WTC11 (cell line): ENCODE measurements around the gene PIGO. TPM values are rescaled to one million over a fixed set of nuclear protein-coding genes. Genes with fewer than 3 reads are reported as not detected.

Experiments used
- ATAC-seq: fragments of 200-7000 bp; cut with Tn5 transposase; 2 replicates; pipeline ENCODE4 v1.10.0; 2021; ENCODE audit warnings: mild to moderate bottlenecking, moderate library complexity
- CTCF ChIA-PET: fragments of 300-600 bp; sonication (Branson Sonifier 250); formaldehyde crosslinking; loops from one replicate; lab custom pipeline; 2021; ENCODE audit warnings: antibody characterized with exemption; lab: Charles Lee
- POLR2A ChIA-PET: fragments of 350-600 bp; sonication (Branson Sonifier 250); formaldehyde crosslinking; loops from one replicate; lab custom pipeline; 2021; ENCODE audit warnings: antibody characterized with exemption; lab: Charles Lee
- DNase-seq: peaks from one replicate; pipeline ENCODE4 v3.0.0; 2021; ENCODE audit warnings: low spot score
- H3K27ac Mint-ChIP-seq: 2 replicates; pipeline ENCODE4 v1.8.0; 2021; ENCODE audit warnings: mixed read lengths
- H3K27me3 Mint-ChIP-seq: 2 replicates; pipeline ENCODE4 v1.8.0; 2021; ENCODE audit warnings: low read depth, mild to moderate bottlenecking, moderate library complexity, mixed read lengths
- H3K36me3 Mint-ChIP-seq: 2 replicates; pipeline ENCODE4 v1.8.0; 2021; ENCODE audit warnings: mixed read lengths
- H3K4me1 Mint-ChIP-seq: 2 replicates; pipeline ENCODE4 v1.8.0; 2022; ENCODE audit warnings: mixed read lengths
- H3K4me3 Mint-ChIP-seq: 2 replicates; pipeline ENCODE4 v1.8.0; 2021; ENCODE audit warnings: mild to moderate bottlenecking, moderate library complexity, mixed read lengths
- H3K9me3 Mint-ChIP-seq: 2 replicates; pipeline ENCODE4 v1.8.0; 2021; ENCODE audit warnings: mixed read lengths
- AFF4 ChIP-seq: sonication (generic); formaldehyde crosslinking; IDR thresholded peaks from 2 replicates; pipeline ENCODE4 v1.8.1; 2023; ENCODE audit warnings: mild to moderate bottlenecking, missing genetic modification reagents, borderline replicate concordance
- ATF6 ChIP-seq: sonication (generic); formaldehyde crosslinking; IDR thresholded peaks from 2 replicates; pipeline ENCODE4 v1.8.1; 2023; ENCODE audit warnings: mild to moderate bottlenecking, missing genetic modification reagents
- CDX4 ChIP-seq: fragments of 250-450 bp; sonication (Bioruptor Pico); IDR thresholded peaks from 2 replicates; pipeline ENCODE4 v1.9.0; 2021; ENCODE audit warnings: moderate library complexity, mild to moderate bottlenecking, inconsistent platforms, borderline replicate concordance
- EMX1 ChIP-seq: fragments of 250-450 bp; sonication (Bioruptor Pico); IDR thresholded peaks from 2 replicates; pipeline ENCODE4 v1.8.0; 2021; ENCODE audit warnings: mild to moderate bottlenecking
- ESRRA ChIP-seq: sonication (generic); formaldehyde crosslinking; IDR thresholded peaks from 2 replicates; pipeline ENCODE4 v1.8.1; 2022; ENCODE audit warnings: mild to moderate bottlenecking, missing genetic modification reagents, borderline replicate concordance
- FOXP1 ChIP-seq: sonication (generic); formaldehyde crosslinking; IDR thresholded peaks from 2 replicates; pipeline ENCODE4 v1.8.0; 2022; ENCODE audit warnings: missing genetic modification reagents, mild to moderate bottlenecking, moderate library complexity, borderline replicate concordance
- HMGA2 ChIP-seq: fragments of 250-450 bp; sonication (Bioruptor Pico); IDR thresholded peaks from 2 replicates; pipeline ENCODE4 v1.4.0; 2021; ENCODE audit warnings: mild to moderate bottlenecking, moderate library complexity
- MYBL2 ChIP-seq: sonication (generic); formaldehyde crosslinking; IDR thresholded peaks from 2 replicates; pipeline ENCODE4 v1.8.1; 2023; ENCODE audit warnings: mild to moderate bottlenecking, moderate library complexity, missing genetic modification reagents
- NFE2L1 ChIP-seq: sonication (generic); formaldehyde crosslinking; IDR thresholded peaks from 2 replicates; pipeline ENCODE4 v1.8.1; 2023; ENCODE audit warnings: missing genetic modification reagents
- NR1H2 ChIP-seq: sonication (generic); formaldehyde crosslinking; IDR thresholded peaks from 2 replicates; pipeline ENCODE4 v1.9.0; 2021; ENCODE audit warnings: mild to moderate bottlenecking, moderate library complexity, missing genetic modification reagents
- NR2C2 ChIP-seq: sonication (generic); formaldehyde crosslinking; IDR thresholded peaks from 2 replicates; pipeline ENCODE4 v1.8.0; 2022; ENCODE audit warnings: mild to moderate bottlenecking, missing genetic modification reagents
- NR3C1 ChIP-seq: sonication (generic); formaldehyde crosslinking; conservative IDR thresholded peaks from 2 replicates; pipeline ENCODE4 v1.8.1; 2023; ENCODE audit warnings: low read depth, mild to moderate bottlenecking, missing genetic modification reagents
- PRRX2 ChIP-seq: fragments of 250-450 bp; sonication (Bioruptor Pico); IDR thresholded peaks from 2 replicates; pipeline ENCODE4 v1.8.0; 2021; ENCODE audit warnings: mild to moderate bottlenecking
- SP1 ChIP-seq: sonication (generic); formaldehyde crosslinking; conservative IDR thresholded peaks from 2 replicates; pipeline ENCODE4 v1.8.1; 2022; ENCODE audit warnings: missing genetic modification reagents
- STAT6 ChIP-seq: sonication (generic); formaldehyde crosslinking; conservative IDR thresholded peaks from 2 replicates; pipeline ENCODE4 v1.8.1; 2023; ENCODE audit warnings: mild to moderate bottlenecking, low read depth, missing genetic modification reagents, moderate library complexity
- TP53 ChIP-seq: sonication (generic); formaldehyde crosslinking; IDR thresholded peaks from 2 replicates; pipeline ENCODE4 v1.8.1; 2023; ENCODE audit warnings: mild to moderate bottlenecking, missing genetic modification reagents
- ZBTB21 ChIP-seq: sonication (generic); formaldehyde crosslinking; IDR thresholded peaks from 2 replicates; pipeline ENCODE4 v1.8.1; 2023; ENCODE audit warnings: mild to moderate bottlenecking, missing genetic modification reagents, borderline replicate concordance
- ZNF219 ChIP-seq: sonication (generic); formaldehyde crosslinking; IDR thresholded peaks from 2 replicates; pipeline ENCODE4 v1.8.0; 2023; ENCODE audit warnings: missing genetic modification reagents, mild to moderate bottlenecking, borderline replicate concordance
- ZNF512 ChIP-seq: sonication (generic); formaldehyde crosslinking; IDR thresholded peaks from 2 replicates; pipeline ENCODE4 v1.8.1; 2022; ENCODE audit warnings: missing genetic modification reagents, borderline replicate concordance
- total RNA-seq: library from RNA; stranded (reverse); gene quantifications from 3 replicates; pipeline ENCODE4 v1.2.3, GENCODE V29; 2021
- TF ChIP-seq, protein P1 (sequence below): sonication (generic); formaldehyde crosslinking; IDR thresholded peaks from 2 replicates; pipeline ENCODE4 v1.8.1; 2022; ENCODE audit warnings: low read depth, mild to moderate bottlenecking, moderate library complexity, missing genetic modification reagents, borderline replicate concordance
- TF ChIP-seq, protein P2 (sequence below): sonication (generic); formaldehyde crosslinking; IDR thresholded peaks from 2 replicates; pipeline ENCODE4 v1.8.0; 2022; ENCODE audit warnings: mild to moderate bottlenecking, missing genetic modification reagents

PIGO gene
- total RNA-seq, 1 experiment from 2014 or later, result 23.8 TPM

DNA sequence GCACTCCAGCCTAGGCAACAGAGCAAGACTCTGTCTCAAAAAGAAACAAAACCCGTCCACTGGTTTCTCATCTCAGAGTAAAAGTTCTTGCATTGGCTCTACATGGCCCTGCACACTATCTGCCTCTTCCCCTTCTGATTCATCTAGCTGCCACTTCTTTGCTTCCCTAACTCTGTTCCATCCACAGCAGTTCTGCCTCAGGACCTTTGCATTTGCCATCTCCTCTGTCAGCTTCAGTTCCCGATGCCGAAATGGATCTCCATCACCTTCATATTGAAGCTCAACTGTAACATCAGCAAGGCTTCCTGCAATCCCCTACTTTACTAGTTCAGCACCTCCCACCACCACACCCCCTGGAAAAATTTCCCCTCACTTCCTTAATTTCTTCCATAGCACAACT, 1.2 kb upstream of the PIGO start (continued):
- no peak for TF ChIP-seq ZNF219 (CRISPR knock-in tag)

DNA sequence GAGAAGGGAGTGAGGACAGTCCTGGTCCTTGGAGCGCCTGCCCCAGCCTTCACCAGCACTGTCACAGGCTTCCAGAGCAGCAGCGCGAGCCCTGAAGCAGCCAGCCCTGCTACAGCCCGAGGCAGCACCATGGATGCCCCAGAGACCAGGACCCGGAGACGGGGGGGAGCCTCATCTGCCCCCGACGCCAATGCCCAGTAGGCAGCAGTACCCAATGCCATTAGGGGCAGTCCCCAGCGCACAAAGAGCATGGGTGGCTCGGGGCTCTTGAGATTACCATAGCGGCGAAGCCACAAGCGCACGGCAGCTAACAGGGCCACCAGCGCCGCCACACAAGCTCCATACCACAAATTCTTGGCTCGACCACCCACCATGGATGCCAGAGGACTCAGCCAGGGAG, 4.9 kb downstream of the PIGO start:
- Mint-ChIP-seq H3K36me3 (peaks cover 32% of the 10 kb centered on the region), H3K4me3 (no peak overlapping the region), H3K4me1 (no peaks in the 10 kb centered on the region), H3K27me3 (no peaks in the 10 kb centered on the region), H3K27ac (no peak overlapping the region), H3K9me3 (no peaks in the 10 kb centered on the region)
- ChIA-PET POLR2A (no interaction called here), CTCF (interaction anchor here (1.3 kb wide), 1 partner anchor 12 kb away, joined by 3 read pairs; the partner anchor contains the start of gene STOML2)
- TF ChIP-seq ZBTB21 (CRISPR knock-in tag) (no peak), FOXP1 (CRISPR knock-in tag) (no peak)
- TF ChIP-seq, protein P1, sequence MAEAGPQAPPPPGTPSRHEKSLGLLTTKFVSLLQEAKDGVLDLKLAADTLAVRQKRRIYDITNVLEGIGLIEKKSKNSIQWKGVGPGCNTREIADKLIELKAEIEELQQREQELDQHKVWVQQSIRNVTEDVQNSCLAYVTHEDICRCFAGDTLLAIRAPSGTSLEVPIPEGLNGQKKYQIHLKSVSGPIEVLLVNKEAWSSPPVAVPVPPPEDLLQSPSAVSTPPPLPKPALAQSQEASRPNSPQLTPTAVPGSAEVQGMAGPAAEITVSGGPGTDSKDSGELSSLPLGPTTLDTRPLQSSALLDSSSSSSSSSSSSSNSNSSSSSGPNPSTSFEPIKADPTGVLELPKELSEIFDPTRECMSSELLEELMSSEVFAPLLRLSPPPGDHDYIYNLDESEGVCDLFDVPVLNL (CRISPR knock-in tag), result no peak
- no peak for DNase-seq
- no peak for ATAC-seq

- Mint-ChIP-seq H3K4me1 (no peaks in the 10 kb centered on the region), H3K27me3 (no peaks in the 10 kb centered on the region), H3K4me3 (no peak overlapping the region), H3K9me3 (no peaks in the 10 kb centered on the region), H3K36me3 (peaks cover 32% of the 10 kb centered on the region), H3K27ac (no peak overlapping the region)
- DNase-seq (no peak), ATAC-seq (no peak)
- POLR2A ChIA-PET, result no interaction called here
- CTCF ChIA-PET, result no interaction called here
- TF ChIP-seq SP1 (no peak), NR2C2 (CRISPR knock-in tag) (no peak), NFE2L1 (CRISPR knock-in tag) (no peak), AFF4 (CRISPR knock-in tag) (no peak), EMX1 (no peak), NR1H2 (CRISPR knock-in tag) (no peak), CDX4 (no peak), STAT6 (CRISPR knock-in tag) (no peak), ZNF512 (no peak), ESRRA (CRISPR knock-in tag) (no peak), TP53 (CRISPR knock-in tag) (no peak), HMGA2 (no peak), PRRX2 (no peak), NR3C1 (no peak), MYBL2 (no peak), FOXP1 (CRISPR knock-in tag) (no peak), ATF6 (CRISPR knock-in tag) (no peak)
- TF ChIP-seq, protein P2, sequence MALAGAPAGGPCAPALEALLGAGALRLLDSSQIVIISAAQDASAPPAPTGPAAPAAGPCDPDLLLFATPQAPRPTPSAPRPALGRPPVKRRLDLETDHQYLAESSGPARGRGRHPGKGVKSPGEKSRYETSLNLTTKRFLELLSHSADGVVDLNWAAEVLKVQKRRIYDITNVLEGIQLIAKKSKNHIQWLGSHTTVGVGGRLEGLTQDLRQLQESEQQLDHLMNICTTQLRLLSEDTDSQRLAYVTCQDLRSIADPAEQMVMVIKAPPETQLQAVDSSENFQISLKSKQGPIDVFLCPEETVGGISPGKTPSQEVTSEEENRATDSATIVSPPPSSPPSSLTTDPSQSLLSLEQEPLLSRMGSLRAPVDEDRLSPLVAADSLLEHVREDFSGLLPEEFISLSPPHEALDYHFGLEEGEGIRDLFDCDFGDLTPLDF, result no peak
Measured at GRCh38 chr9:35089434-35089833, 7.0 kb downstream of the PIGO start.
